Fibroblast of pulmonary artery (primary cell): Measurements from ENCODE around the gene CACNB4.

ENCODE experiments used
- DNase-seq: peaks from one replicate; pipeline ENCODE4 v3.0.0-alpha.2; 2010; ENCODE audit warnings: low read depth
- H3K4me3 ChIP-seq: replicated peaks from 2 replicates; pipeline ENCODE4 v1.5.1; 2011; ENCODE audit warnings: low read depth, mild to moderate bottlenecking, control low read depth, low read length, moderate library complexity
- TF ChIP-seq, protein P1 (sequence below): IDR thresholded peaks from 2 replicates; pipeline ENCODE4 v1.5.1; 2011; ENCODE audit warnings: mild to moderate bottlenecking, control low read depth, low read length, inconsistent platforms; ENCODE audit errors: missing control alignments

Gene CACNB4

DNA sequence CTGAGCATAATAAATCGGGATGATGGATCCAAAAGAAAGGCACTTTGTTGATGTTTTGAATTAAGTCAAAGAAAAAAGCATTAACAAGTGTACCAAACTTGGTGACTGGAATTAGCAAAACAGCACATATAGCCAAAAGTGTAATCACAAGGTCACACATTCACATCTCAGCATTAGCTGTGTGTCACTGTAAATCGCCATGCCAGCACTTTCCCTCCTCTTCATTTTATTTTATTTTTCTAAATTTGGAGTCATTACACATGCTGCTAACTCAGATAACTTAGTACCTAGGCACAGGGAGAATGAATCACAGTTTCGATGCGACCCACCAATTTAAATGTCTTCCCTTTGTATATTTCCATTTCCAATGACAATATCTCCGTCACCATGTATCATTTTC, 111.4 kb downstream of the CACNB4 start:
- TF ChIP-seq, protein P1, sequence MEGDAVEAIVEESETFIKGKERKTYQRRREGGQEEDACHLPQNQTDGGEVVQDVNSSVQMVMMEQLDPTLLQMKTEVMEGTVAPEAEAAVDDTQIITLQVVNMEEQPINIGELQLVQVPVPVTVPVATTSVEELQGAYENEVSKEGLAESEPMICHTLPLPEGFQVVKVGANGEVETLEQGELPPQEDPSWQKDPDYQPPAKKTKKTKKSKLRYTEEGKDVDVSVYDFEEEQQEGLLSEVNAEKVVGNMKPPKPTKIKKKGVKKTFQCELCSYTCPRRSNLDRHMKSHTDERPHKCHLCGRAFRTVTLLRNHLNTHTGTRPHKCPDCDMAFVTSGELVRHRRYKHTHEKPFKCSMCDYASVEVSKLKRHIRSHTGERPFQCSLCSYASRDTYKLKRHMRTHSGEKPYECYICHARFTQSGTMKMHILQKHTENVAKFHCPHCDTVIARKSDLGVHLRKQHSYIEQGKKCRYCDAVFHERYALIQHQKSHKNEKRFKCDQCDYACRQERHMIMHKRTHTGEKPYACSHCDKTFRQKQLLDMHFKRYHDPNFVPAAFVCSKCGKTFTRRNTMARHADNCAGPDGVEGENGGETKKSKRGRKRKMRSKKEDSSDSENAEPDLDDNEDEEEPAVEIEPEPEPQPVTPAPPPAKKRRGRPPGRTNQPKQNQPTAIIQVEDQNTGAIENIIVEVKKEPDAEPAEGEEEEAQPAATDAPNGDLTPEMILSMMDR, result no peak
- H3K4me3 ChIP-seq, result no peak overlapping the region
- DNase-seq, result no peak

DNA sequence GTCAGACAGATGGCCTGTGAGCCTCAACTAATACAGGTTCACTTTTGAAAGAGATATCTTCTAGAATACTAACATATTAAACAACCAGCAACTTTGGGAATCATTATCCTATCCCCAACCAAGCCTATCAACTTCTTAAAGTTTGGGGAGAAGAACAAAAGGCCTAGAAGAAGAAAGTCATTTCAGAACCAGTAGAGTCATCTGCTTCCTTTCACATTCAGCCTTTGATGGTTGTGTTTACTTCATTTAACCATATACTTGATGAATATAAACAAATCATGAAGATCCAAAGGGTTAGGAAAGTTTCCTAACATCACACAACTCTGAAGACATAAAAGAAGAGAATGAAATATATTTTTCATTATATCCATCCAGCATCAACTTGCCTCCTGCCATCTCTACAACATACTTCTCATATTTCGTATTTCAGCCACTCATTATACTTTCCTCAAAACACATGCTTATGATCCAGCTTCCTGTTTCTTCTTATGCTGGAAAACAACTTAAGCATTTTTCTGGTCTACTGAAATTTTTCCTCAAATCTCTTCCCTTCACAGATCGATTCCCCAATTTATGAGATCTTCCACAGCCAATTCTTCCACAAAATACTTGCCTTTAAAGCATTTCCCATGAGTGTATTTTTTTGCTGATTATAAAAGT, 114.3 kb downstream of the CACNB4 start:
- no peak for DNase-seq
- TF ChIP-seq, protein P1, result no peak
- no peak overlapping the region for H3K4me3 ChIP-seq

DNA sequence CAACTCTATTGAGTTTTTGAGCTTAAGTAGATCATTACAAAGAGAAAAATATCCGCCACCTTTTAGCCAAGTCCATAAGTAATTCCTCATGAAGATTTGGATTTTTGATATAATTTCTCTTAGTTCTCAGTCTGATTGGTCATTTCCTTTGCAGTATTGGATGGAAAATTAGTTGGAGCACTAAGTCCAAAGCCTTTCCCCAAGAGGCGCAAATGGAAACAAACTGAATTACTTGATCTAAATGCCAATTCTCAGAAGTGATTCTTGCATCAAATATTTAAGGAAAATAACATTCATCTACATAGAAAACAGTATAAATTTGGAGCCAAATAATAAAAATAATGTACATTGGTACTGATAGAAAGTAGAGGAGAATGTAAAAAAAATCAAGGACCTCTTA, 115.6 kb downstream of the CACNB4 start:
- DNase-seq, result no peak
- no peak overlapping the region for H3K4me3 ChIP-seq
- TF ChIP-seq, protein P1, result no peak

DNA sequence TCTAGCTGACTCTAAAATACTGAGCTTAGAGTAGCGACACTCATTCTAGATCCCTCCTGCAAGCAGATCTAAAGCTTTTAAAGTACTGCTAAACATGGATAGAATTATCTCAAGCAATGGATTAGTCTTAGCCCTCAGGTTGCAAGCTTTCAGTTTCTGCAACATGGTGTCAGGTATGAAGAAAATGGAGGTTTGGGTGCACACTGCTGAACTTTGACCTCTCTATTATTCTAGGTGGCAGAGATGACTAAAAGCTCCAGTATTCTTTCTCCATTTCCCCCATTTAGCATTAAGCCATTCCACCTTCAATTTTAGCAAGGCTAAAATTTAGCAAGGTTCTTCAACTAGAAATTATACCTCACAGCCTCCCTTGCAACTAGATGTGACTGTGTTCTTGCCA, 117.0 kb downstream of the CACNB4 start:
- no peak overlapping the region for H3K4me3 ChIP-seq
- TF ChIP-seq, protein P1, result no peak
- DNase-seq, result no peak

DNA sequence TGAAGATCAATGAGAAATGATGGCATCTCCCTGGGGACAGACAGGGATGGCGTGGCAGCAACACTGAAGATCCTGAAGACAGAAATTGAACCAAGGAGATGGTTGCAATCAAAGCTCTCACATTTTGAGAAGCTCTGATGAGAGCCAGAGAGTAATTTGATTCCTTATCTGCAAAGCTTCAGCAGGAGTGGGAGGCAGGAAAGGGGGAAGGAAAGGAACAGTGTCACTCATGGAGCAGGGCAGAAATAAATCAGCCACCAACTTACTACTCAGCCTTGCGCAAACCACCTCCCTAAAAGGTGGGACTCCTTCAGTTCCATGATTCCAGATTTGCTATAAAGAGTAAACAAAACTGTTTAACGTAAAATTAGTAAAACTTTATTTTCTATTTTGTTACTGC, 119.2 kb downstream of the CACNB4 start:
- TF ChIP-seq, protein P1, result no peak
- DNase-seq, result no peak
- no peak overlapping the region for H3K4me3 ChIP-seq

DNA sequence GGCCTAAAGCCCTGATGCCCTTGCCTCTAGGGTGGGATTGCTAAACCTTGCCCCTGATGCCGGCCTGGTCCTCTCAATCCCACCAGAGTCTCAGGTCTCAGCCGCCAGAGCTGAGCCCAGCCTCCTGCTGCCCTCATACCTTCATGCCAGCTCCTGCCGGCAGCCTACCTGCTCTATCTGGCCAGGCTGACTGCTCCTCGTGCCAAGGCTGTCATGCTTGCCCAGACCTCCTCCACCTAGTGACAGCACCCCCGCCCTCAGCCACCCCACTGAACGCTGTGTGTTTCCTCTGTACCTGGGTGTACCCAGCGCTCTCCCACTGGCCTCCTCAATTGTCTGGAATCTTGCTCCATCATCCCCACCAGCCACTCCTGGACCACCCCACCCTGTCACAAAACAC, 120.1 kb downstream of the CACNB4 start:
- DNase-seq, result no peak
- TF ChIP-seq, protein P1, result no peak
- no peak overlapping the region for H3K4me3 ChIP-seq

DNA sequence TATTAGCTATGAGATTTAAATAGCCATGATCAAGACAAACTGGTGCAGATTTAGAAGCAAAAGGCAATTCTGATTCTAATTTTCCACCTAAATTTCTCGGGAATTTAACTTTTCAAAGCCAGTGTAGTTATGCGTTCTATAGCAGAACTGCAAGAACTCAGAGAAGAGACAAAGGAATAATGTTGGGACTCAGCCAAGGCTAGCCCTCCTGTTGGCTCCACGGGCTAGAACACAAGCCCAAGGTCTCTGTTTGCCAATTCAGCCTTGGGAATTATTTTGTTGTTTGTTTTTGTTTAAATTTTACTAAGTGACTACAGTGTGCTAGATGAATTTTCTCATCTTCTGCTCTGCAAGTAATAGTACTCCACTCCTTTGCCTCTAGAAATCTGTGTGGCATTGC, 121.2 kb downstream of the CACNB4 start:
- TF ChIP-seq, protein P1, result no peak
- no peak overlapping the region for H3K4me3 ChIP-seq
- no peak for DNase-seq
